SK-N-SH (cell line): ENCODE results near the gene SLC9A8. TPM values are rescaled to one million over a fixed set of nuclear protein-coding genes. Genes with fewer than 3 reads are reported as not detected.

Experiments
- CTCF ChIA-PET: fragments of 300-600, 350-600 bp; formaldehyde crosslinking; extraction: SDS; loops from one replicate; lab custom pipeline; 2021; lab: Yijun Ruan, JAX
- POLR2A ChIA-PET: fragments of 350-600 bp; sonication (Branson Sonifier 250); formaldehyde crosslinking; extraction: SDS; loops from one replicate; lab custom pipeline; 2020; ENCODE audit warnings: antibody characterized with exemption, inconsistent platforms; lab: Yijun Ruan, JAX
- DNase-seq: peaks from one replicate; pipeline ENCODE4 v3.0.0; 2012
- H2AFZ ChIP-seq: fragments of 200-600 bp; sonication (generic); 2 replicates; pipeline ENCODE4 v1.8.1; 2016; ENCODE audit warnings: antibody characterized with exemption, mild to moderate bottlenecking, low read depth
- H3F3A ChIP-seq: fragments of 200-600 bp; sonication (generic); replicated peaks from 2 replicates; pipeline ENCODE3; 2016; ENCODE audit warnings: antibody characterized with exemption, mild to moderate bottlenecking; ENCODE audit not compliant: insufficient read depth
- H3K27ac ChIP-seq, 2 experiments: fragments of 200-500 bp in 1 of 2; fragments of 200-600 bp in 1 of 2; sonication (Bioruptor generic) in 1 of 2; sonication (generic), shearing (Covaris generic) in 1 of 2; 2 replicates each; pipeline versions ENCODE4 v1.5.1 to v1.6.1; 2014 to 2016; ENCODE audit warnings: low read depth in 2 of 2, inconsistent platforms in 1 of 2, low read length in 1 of 2, mild to moderate bottlenecking in 1 of 2, mixed read lengths in 1 of 2
- H3K27me3 ChIP-seq: fragments of 200-600 bp; sonication (generic), shearing (Covaris generic); 2 replicates; pipeline ENCODE4 v1.6.1; 2016; ENCODE audit warnings: mixed run types; ENCODE audit not compliant: insufficient read depth
- H3K36me3 ChIP-seq, 2 experiments: fragments of 200-500 bp in 1 of 2; fragments of 200-600 bp in 1 of 2; sonication (Bioruptor generic) in 1 of 2; sonication (generic) in 1 of 2; replicated peaks in 1 of 2; 2 replicates each; pipeline versions ENCODE3 to v1.5.1; 2014 to 2016; ENCODE audit warnings: low read length in 1 of 2, mild to moderate bottlenecking in 1 of 2; ENCODE audit not compliant: insufficient read depth in 2 of 2, control insufficient read depth in 1 of 2
- H3K4me1 ChIP-seq, 2 experiments: fragments of 200-500 bp in 1 of 2; fragments of 200-600 bp in 1 of 2; sonication (Bioruptor generic) in 1 of 2; sonication (generic), shearing (Covaris generic) in 1 of 2; 2 replicates each; pipeline versions ENCODE4 v1.5.1 to v1.6.1; 2014 to 2016; ENCODE audit warnings: low read depth in 1 of 2, low read length in 1 of 2, mixed run types in 1 of 2; ENCODE audit not compliant: insufficient read depth in 2 of 2, control insufficient read depth in 1 of 2
- H3K4me2 ChIP-seq: fragments of 200-600 bp; sonication (generic), shearing (Covaris generic); 2 replicates; pipeline ENCODE4 v1.6.1; 2017; ENCODE audit warnings: mixed run types
- H3K4me3 ChIP-seq, 2 experiments: fragments of 200-500 bp in 1 of 2; fragments of 200-600 bp in 1 of 2; sonication (Bioruptor generic) in 1 of 2; sonication (generic), shearing (Covaris generic) in 1 of 2; 2 replicates each; pipeline versions ENCODE4 v1.5.1 to v1.8.1; 2014 to 2016; ENCODE audit warnings: low read depth in 2 of 2, inconsistent platforms in 1 of 2, low read length in 1 of 2, mild to moderate bottlenecking in 1 of 2, mixed read lengths in 1 of 2, moderate library complexity in 1 of 2
- H3K79me2 ChIP-seq: fragments of 200-600 bp; sonication (generic); 2 replicates; pipeline ENCODE4 v1.8.1; 2017; ENCODE audit warnings: mild to moderate bottlenecking; ENCODE audit not compliant: insufficient read depth
- H3K9ac ChIP-seq: fragments of 200-600 bp; sonication (generic); 2 replicates; pipeline ENCODE4 v1.6.1; 2017; ENCODE audit warnings: mixed run types
- H3K9me2 ChIP-seq: fragments of 200-600 bp; sonication (generic); 2 replicates; pipeline ENCODE4 v1.6.1; 2017; ENCODE audit warnings: mixed run types
- H3K9me3 ChIP-seq: fragments of 200-600 bp; sonication (generic); 2 replicates; pipeline ENCODE4 v1.6.1; 2017; ENCODE audit warnings: mixed run types, mild to moderate bottlenecking, moderate library complexity
- H4K20me1 ChIP-seq: fragments of 200-600 bp; sonication (generic); 2 replicates; pipeline ENCODE4 v1.6.1; 2017; ENCODE audit warnings: mild to moderate bottlenecking, mixed run types; ENCODE audit not compliant: insufficient read depth
- CHD2 ChIP-seq: fragments of 150-350 bp; IDR thresholded peaks from 2 replicates; pipeline ENCODE4 v1.6.1; 2018; ENCODE audit warnings: low read length; ENCODE audit not compliant: partially characterized antibody
- CTCF ChIP-seq: fragments of 200-600 bp; sonication (generic); IDR thresholded peaks from 2 replicates; pipeline ENCODE4 v1.6.1; 2017; ENCODE audit warnings: antibody characterized with exemption, mild to moderate bottlenecking, moderate library complexity
- EZH2phosphoT487 ChIP-seq: fragments of 200-600 bp; sonication (generic); IDR thresholded peaks from 2 replicates; pipeline ENCODE4 v1.6.1; 2017; ENCODE audit warnings: low read depth, mixed run types, mild to moderate bottlenecking, antibody characterized with exemption, moderate library complexity, borderline replicate concordance
- JUND ChIP-seq: IDR thresholded peaks from 2 replicates; pipeline ENCODE4 v1.4.0; 2012
- MAX ChIP-seq: IDR thresholded peaks from 2 replicates; pipeline ENCODE4 v1.4.0; 2012; ENCODE audit warnings: low read depth
- NFIC ChIP-seq: IDR thresholded peaks from 2 replicates; pipeline ENCODE4 v1.4.0; 2012; ENCODE audit warnings: borderline replicate concordance
- NRF1 ChIP-seq: IDR thresholded peaks from 2 replicates; pipeline ENCODE4 v1.6.1; 2012; ENCODE audit warnings: low read depth, mild to moderate bottlenecking, low read length
- POLR2AphosphoS5 ChIP-seq: IDR thresholded peaks from 2 replicates; pipeline ENCODE4 v1.6.1; 2012; ENCODE audit warnings: low read depth, low read length
- RAD21 ChIP-seq: IDR thresholded peaks from 2 replicates; pipeline ENCODE4 v1.6.1; 2012; ENCODE audit warnings: mild to moderate bottlenecking, low read length
- RFX5 ChIP-seq: IDR thresholded peaks from 2 replicates; pipeline ENCODE4 v1.6.1; 2012; ENCODE audit warnings: mild to moderate bottlenecking, improper control_type of control experiment, low read length
- RXRA ChIP-seq: IDR thresholded peaks from 2 replicates; pipeline ENCODE4 v1.4.0; 2012; ENCODE audit warnings: low read depth, mild to moderate bottlenecking, borderline replicate concordance
- SMC3 ChIP-seq: IDR thresholded peaks from 2 replicates; pipeline ENCODE4 v1.6.1; 2012; ENCODE audit warnings: low read depth, low read length, improper control_type of control experiment
- TAF1 ChIP-seq: IDR thresholded peaks from 2 replicates; pipeline ENCODE4 v1.6.1; 2012; ENCODE audit warnings: low read depth, mild to moderate bottlenecking, low read length, moderate library complexity, borderline replicate concordance
- TEAD4 ChIP-seq: IDR thresholded peaks from 2 replicates; pipeline ENCODE4 v1.4.0; 2012; ENCODE audit warnings: mild to moderate bottlenecking, borderline replicate concordance; ENCODE audit not compliant: insufficient read depth
- USF1 ChIP-seq: IDR thresholded peaks from 2 replicates; pipeline ENCODE4 v1.4.0; 2012; ENCODE audit warnings: low read depth, borderline replicate concordance
- YY1 ChIP-seq: IDR thresholded peaks from 2 replicates; pipeline ENCODE4 v1.4.0; 2012; ENCODE audit warnings: low read depth, mild to moderate bottlenecking
- ZBTB33 ChIP-seq: IDR thresholded peaks from 2 replicates; pipeline ENCODE4 v1.4.0; 2012; ENCODE audit warnings: low read depth, borderline replicate concordance
- WGBS: methylation state at CpG from one replicate; pipeline ENCODE4 v1.1.6; 2017; ENCODE audit warnings: low lambda C conversion rate; 5-methylcytosine and 5-hydroxymethylcytosine counted together
- polyA plus RNA-seq, 3 experiments: library from polyadenylated mRNA; depleted of rRNA; stranded (reverse); fragments of >200 nt; gene quantifications; 2 replicates each; pipeline ENCODE4 v1.2.3, GENCODE V29; 2012

Gene SLC9A8
- polyA plus RNA-seq, 1 of the 3 experiments (the other 2 are of a cell fraction), result 3.4 TPM

- TF ChIP-seq TEAD4 (no peak), USF1 (no peak), CTCF (no peak), RXRA (no peak), JUND (no peak), NRF1 (no peak)
Observed at GRCh38 chr20:49791165-49791564, 21.5 kb upstream of the SLC9A8 start (continued).

GRCh38 chr20:49792006-49792405 lies 20.6 kb upstream of the SLC9A8 start:
- Histone ChIP-seq H4K20me1 (no peaks in the 10 kb centered on the region), H3K9ac (no peak overlapping the region), H3K4me2 (no peak overlapping the region), H3K27me3 (no peaks in the 10 kb centered on the region), H3F3A (no peaks in the 10 kb centered on the region), H3K4me1 (no peaks in the 10 kb centered on the region), H3K4me3 (no peak overlapping the region)
- 83% methylated on average over 1 of the region's 1 CpG for WGBS
- DNase-seq, result no peak
- CTCF ChIA-PET, result no interaction called here
- TF ChIP-seq NFIC, result no peak
- no peak for TF ChIP-seq TEAD4
- no peak for TF ChIP-seq EZH2phosphoT487
- no peak for TF ChIP-seq MAX
- no peak for TF ChIP-seq YY1
- no peak for TF ChIP-seq ZBTB33
- TF ChIP-seq SMC3, result no peak
- no peak for TF ChIP-seq TAF1
- no peak for TF ChIP-seq CHD2
- TF ChIP-seq JUND, result no peak
- TF ChIP-seq POLR2AphosphoS5, result no peak
- no peak for TF ChIP-seq RFX5
- TF ChIP-seq RAD21, result no peak
- TF ChIP-seq, all 33 proteins: peak for 0
- POLR2A ChIA-PET, result no interaction called here
- Histone ChIP-seq H3K79me2 (no peaks in the 10 kb centered on the region), H3K9me3 (no peaks in the 10 kb centered on the region), H3K36me3 (no peaks in the 10 kb centered on the region), H3K9me2 (no peaks in the 10 kb centered on the region), H2AFZ (no peak overlapping the region), H3K27ac (no peak overlapping the region)
